KG1 (cell line): ENCODE data around the gene C2orf72.
"Not testable (repeated sequence)": the region's sequence is repeated elsewhere in the genome, so short reads cannot be mapped to it uniquely, and the experiment has no call there.

ENCODE experiments used
- DNase-seq: peaks from one replicate; lab custom pipeline; 2025; lab: John Stamatoyannopoulos, UW

The C2orf72 gene

DNA sequence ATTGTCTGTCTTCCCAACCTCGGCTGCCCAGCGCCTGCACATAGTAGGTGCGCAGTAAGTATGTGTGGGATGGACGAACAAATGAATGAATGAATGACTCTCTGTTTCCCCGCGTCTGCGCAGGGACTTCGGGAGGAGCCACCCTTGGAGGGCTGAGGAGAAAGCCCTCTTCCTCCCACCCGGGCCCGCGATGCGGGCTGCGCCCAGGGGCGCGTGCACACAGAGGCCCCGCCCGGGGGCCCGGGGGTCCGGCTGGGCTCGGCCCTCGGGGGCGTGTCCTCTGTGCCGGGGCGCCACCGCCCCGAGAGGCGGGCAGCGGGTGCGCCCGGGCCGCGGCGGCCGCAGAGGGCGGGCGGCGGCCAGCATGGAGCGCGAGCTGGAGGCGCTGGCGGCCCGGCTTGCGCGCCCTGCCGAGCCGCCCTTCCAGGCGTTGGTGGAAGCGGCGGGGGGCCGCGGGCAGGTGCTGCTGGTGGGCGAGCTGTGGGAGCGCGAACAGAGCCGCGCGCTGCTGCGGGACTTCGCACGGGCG lies at the start of gene C2orf72:
TSS of gene C2orf72 (plus strand) at position 322 of the 529 bp plus-strand sequence. CDS start at position 365, 43 bp downstream.
- DNase-seq: no peak

DNA sequence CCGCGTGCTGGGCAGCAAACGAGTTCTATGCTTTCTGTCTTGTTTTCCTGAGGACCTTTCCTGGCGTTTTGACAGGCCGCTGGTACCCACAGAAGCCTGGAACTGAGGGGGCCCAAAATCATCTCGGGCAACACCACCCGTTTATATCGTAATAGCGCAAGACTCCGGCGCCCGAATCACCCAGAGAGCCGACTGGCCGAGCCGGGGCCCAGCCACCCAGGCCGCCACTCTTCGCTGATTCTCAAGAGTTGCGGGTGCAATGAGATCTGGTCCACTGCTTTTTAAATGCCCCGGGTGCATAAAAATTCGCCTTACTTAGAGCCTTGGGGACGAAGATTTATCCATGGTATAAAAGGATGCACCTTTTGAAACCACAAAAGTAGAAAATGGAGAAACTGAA lies 47.6 kb upstream of the C2orf72 start:
- no peak for DNase-seq

DNA sequence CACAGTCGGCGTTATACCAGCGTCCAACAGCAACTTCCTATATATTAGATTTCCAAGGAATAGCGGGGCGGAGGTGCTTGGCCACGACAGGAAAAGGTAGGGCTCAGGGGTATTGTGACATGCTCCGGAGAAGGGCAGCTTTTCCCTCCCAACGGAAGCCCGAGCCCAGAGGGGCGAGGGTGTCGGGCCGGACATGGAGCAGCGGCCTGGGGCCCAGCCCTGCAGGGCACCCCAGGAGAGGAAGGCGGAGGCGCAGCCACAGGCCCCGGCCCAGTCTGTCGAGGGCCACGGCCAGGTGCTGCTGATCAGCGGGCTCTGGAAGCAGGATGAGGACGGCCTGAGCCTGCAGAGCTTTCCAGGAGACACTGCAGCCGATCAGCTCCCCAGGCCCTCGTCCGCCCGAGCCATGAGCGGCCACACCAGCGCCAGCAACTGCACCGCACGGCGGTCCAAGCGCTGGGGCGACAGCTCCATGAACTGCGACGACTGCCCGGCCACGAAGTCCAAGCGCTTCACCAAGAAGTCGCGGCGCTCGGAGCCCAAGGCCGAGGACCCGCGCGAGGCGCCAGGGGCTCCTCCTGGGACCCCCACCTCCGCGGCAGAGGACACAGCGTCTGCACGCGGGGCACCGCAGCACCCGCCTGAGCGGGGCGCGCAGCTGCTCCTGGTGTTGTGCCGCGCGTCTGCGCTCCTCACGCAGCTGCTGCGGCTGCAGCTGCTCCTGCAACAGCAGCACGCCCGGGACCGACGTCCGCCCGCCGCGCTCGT lies 47.0 kb upstream of the C2orf72 start:
- DNase-seq: no peak

DNA sequence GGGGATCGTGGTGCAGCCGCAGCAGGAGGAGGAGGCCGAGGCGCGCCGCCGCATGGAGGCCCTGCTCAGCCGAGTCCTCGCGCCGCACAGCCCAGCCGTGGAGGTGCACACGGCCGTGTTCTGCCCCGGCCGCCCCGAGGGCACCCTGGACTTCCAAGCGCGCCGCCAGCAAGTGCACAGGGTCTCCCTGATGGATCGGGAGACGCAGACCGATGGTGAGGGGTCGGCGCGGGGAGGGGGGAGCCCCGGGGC lies 46.5 kb upstream of the C2orf72 start:
- no peak for DNase-seq

DNA sequence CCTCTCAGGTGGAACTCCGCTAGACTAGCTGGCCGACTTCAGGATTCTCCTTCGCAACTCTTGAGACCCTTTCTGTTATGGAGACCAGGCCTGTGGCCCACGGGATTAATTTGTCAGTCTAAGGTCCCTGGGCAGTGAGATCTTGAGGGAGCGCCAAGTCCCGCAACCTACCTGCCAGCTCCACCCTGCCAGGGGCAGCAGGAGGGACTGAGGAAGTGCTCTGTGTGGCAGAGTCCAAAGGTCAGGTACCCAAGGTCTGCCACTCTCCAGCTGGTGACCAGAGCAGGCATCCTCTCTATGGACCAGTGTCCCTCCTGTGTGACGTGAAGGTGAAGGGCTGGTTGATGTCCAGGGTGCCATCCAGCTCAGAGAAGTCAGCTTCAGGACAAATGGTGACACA lies 45.7 kb upstream of the C2orf72 start:
- no peak for DNase-seq

DNA sequence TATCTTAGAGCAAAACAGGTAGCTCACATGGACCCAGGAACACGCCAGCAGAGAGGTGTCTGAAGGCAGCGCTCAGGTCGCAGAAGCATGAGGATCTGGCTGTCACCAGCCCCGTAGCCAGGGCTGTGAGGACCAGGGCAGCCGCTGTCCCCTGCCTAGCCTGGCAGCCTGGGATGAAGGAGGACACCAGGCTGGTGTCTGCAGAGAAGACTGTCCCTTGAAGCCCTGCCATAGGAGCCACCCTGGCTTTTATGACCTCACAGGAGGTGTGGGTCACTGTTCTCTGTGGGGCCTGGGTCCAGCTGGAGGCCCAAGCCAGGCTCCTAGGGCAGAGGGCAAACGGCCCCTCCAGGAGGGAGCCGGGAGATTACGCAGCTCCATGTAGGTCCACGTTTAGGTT lies 41.5 kb upstream of the C2orf72 start, which contains the start of gene SPATA3:
TSS of gene SPATA3 (plus strand) at position 301 of the 400 bp plus-strand sequence. CDS start 113 bp downstream, outside the sequence.
- no peak for DNase-seq

DNA sequence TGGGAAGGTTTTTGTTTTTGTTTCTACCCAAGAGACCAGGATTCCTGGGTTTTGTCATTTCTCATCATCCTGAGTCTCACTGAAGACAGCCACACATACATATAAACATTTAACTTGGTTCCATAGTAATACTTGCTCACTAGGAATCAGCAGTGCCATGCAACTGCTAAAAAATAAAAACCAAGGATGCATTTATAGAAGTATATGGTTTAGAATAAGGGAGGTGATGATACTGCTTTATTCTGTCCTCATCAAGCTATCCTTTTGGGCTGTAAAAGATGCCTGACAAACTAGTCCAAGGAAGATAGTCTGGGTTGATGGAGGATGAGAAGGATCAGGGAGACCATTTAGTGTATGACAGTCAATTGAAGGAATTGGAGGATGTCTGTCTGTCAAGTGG lies 40.7 kb upstream of the C2orf72 start:
- no peak for DNase-seq

DNA sequence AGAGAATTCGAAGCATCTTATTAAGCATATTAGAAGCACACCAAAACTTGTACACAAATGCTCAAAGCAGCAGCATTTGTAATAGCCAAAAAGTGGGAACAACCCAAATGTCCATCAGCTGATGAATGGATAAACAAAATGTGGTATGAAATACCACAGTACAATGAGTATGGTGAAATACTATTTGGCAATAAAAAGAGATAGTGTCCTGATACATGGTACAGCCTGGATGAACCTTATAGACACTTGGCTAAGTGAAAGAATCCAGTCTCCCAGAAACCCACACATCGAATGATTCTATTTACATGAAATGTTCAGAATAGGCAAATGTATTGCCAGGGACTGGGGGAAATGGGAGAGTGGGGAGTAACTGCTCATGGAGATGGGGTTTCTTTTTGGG lies 38.4 kb upstream of the C2orf72 start:
- no peak for DNase-seq

DNA sequence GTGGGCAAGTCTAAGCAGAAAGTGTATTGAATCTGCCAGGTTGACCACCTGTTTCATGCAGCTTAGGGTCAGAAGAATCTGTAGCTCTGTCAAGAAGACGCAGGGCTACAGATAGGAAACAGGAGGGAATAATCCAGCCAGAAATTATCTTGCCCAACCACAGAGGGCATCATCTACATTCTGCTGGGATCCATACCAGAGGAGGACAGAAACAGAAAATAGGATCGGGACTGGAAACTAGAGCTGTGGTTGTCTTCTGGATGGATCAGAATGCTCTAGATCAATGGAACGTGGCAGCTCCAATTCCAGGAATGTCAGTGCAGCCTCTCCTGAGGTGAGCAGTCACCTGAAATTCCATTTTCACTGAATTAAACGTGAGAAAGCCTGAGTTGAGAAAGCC lies 37.8 kb upstream of the C2orf72 start:
- DNase-seq: no peak

DNA sequence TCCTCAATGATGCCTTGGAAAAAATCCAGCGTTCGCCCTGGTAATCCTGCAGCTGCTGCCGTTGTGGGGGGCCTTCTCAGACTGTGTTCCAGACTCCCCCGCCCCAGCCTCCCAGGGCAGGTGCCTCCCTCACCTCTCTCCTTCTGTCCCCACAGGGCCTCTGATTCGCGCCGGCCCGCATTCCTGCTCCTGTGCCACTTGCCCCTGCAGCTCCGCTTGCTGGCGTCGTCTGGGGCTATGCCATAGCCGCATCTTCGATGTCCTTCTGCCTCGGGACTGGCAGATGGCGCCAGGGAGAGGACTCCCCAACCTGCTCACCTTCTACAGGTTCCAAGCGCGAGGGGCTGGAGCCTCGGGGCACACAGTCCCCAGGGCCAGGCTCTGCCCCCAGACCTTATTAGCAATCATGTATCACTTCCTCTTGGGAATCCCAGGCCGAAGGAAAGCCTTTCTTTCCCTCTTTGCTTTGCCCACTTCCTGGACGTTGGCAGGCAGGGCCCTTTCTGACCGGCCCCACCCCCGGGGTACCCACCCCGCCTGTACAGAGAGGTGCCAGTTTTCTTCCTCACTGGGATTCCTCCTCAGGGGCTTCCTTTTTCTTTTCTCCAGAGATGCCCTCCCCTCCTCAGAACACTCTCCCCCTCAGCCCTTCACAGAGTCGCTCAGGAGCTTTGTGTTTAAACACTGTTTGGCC lies 37.0 kb upstream of the C2orf72 start:
- DNase-seq: no peak

DNA sequence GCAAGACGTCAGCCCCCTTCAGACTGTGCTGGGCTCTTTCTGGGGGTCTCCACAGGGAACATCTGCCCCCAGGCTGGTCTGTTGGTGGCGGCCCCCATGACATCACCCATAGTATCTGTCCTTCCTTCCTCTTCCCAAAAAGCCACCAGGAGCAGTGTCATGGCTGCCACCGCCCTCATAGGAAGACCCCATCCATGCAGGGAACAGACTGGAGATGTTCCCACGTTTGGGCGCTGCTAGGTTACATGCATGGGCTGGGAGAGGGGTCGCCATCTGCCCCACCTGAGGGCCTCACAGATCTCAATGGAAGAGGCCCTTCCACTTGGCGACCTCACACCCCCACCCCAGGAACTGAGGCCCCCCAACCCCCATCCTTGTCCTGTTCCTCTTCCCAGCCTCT lies 36.3 kb upstream of the C2orf72 start:
- no peak for DNase-seq

DNA sequence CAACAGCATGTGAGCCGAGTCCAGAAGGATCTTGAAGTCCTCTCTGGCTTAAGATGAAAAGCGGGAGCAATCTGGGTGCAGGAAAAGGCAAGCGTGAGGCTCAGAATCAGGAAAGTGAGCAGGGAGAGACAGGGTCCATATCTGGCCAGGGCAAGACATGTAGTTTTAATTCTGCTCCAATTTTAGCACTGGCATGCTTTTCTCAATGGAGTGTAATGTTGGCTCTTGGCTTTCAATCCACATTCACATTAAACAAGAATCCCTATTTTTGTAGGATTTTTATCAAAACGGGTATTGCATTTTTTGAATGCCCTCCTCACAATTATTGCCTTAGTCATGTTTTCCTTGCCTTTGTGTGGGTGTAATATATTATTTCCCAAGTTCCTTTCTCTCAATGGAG lies 35.4 kb upstream of the C2orf72 start:
- DNase-seq: no peak

DNA sequence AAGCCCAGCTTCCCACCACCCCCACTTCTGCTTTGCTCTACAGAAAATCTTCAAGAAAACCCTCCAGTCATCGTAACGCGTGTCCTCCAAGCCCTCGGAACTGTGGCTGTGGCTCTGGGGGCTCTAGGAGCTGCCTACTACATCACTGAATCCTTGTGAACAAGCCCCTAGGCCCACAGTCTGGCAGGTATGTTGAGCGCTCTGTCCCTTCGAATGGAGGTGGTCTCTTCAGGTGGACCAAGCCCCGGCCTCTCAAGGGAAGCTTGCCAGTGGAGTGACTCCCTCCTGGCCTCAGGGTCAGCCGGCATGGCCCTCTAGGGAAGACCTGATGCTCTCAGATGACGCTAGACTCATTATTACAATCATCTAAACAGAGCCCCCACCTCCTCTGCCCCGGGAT lies 34.7 kb upstream of the C2orf72 start:
- no peak for DNase-seq

DNA sequence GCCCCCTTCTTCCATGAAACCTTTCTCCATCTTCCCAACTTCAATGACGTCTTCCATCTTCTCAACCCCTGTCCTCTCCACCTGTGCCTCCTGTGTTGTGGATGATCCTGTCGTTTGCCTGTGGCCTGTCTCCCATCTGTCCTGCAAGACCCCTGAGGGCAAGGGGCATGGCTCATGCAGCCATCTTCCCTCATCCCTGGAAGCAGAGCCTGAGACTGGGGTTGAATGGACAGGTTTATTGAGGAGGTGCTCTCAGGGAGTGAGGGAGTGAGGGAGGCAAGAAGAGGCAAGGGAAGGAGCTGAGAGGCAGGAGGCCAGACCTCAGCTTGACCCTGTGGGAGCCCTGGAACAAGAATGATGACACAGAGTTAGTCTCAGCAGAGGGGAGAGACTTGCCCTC lies 34.1 kb upstream of the C2orf72 start:
- no peak for DNase-seq

DNA sequence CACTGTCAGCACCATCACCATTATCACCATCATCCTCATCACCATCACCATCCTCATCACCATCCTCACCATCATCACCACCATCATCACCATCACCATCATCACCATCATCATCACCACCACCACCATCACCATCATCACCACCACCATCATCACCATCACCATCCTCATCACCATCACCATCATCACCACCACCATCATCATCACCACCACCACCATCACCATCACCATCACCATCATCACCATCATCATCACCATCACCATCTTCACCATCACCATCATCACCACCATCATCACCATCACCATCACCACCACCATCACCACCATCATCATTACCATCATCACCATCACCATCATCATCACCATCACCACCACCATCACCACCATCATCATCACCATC lies 32.4 kb upstream of the C2orf72 start:
- DNase-seq: not testable (repeated sequence)

DNA sequence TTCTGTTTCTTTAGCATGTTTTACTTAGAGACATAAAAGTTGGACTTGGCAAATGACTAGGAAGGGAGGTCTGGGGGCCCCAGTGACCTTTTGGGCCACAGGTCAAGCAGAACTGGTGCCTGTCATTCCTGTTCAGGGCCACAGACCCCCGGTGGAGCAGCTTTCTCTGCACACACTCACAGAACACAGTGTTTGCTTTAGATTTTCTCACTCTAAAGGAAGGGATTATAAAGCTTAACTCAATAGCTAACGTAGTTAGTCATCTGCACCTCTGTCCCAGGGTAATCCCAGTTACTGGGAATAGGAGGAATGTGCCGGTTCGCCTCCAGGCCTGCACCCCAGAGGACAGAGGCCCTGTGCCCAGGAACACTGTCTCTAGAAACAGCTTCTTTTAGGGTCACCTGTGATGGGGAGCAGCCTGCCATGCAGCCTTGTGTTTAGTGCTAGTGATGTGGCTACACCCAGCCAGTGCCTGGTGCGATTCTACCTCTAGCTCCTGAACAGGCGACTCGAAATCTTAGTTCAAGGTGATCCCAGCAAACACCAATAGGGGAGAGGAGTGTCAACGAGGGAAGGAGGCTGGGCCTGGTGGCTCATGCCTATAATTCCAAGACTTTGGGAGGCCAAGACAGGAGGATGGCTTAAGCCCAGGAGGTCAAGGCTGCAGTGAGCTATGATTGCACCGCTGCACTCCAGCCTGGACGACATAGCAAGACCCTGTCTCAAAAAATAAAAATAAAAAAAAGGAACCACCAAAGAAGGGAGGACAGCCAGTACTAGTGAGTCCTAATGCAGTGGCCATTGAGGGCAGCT lies 29.8 kb upstream of the C2orf72 start:
- no peak for DNase-seq

DNA sequence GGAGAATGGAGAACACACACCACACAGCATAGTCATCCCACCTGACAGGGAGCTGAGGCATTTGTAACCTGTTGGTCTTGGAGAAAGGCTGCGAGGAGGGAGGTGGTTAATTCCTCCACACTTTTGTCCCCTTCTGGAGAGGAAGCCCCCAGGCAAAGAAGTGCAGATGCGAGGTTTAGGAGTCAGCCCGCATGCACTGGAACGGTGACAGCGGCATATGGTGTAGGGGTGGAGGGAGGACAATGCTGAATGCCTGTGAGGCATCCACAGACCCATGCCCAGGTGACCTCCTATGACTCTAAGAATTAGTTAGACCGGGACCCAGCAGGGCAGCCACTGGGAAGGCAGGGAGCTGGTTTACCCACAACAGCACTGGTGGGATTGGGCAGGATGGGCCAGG lies 29.2 kb upstream of the C2orf72 start:
- DNase-seq: no peak

DNA sequence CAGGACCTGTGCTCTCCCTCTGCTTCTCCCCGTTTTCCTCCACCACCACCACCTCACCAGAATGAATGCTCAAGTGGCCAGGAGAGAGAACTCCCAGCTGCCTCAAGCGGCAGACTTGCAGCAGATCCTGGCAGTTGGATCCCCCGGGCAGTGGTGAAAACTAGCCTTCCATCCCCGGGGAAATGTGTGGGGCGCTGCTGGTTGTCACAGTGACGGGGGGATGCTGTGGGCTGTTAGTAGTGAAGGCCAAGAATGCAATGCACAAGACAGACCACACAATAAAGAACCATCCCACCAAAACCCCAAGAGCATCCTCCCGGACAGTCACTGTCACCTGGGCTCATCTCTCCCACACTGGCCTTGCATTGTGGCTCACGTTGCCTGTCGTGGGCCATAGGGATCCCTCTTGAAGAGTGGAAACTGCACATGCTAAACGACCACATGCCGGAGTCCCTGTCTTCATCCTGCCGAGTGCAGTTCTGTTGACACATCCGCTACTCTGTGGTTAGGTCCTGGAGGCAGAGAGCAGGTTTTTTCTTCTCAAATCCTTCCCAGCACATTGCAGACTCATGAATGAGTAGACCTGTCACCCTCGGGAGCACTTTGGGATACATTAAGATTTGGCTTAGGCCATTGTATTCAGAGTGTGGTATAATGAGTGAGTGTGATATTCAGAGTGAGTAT lies 27.9 kb upstream of the C2orf72 start:
- DNase-seq: no peak

DNA sequence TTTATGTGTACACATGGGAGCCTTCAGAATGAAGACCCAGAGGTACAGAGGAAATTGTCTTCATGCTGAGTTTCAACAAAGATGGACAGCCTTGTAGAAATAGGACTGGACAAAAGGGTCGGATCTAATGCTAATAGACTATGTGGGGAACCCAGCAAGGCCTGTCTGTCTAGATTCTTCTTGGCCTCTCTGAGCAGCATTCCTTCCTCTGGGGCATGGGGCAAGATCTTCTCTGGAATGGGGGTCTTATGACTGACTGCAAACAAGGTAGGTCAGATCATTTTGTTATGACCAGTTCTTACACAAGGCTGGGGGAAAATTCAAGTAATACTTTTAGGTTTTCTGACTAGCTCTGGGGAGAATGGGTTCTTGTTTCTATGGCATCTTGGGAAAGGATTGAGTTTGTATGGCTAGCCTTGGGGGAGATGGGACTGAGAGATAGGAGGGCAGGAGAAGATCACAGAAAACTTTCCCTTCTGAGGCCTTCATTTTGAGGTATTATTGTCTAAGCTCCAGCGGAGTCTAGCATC lies 27.1 kb upstream of the C2orf72 start:
- no peak for DNase-seq

DNA sequence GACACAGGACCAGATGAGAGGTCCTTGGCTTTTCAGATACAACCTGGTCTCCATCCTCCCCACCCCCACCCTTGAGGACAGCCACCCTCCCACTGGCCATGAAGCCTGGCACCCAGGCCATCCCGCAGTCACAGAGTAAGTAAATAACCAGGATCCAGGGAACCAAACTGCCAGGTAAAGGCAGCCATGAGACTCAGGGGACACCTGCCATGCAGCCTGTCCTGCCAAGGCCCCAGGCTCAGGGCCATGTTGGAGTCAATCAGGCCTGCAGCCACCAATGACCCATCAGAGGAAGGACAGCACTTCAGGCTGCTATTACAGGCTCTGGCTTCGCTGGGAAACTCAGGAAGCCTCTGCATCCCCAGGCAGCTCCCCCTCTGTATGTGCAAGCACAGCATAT lies 25.8 kb upstream of the C2orf72 start:
- DNase-seq: no peak

DNA sequence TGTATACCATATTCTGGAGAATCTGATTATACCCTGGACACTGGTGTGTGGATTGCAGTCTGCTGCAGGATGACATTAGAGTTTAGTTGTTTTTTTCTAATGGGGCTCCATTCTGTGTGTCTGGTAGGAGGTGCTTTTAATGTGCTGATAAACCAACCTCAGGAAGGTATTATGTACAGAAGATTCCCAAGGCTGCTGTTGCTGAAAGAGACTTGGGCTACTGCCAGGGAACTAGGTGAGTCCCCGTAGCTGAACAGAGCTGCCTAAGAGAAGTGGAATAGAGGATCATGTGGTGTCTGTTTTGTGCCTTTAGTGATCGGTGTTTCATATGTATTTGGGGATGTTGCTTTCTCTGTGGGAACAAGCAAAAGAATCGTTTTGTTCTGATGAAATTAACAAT lies 24.9 kb upstream of the C2orf72 start:
- no peak for DNase-seq

DNA sequence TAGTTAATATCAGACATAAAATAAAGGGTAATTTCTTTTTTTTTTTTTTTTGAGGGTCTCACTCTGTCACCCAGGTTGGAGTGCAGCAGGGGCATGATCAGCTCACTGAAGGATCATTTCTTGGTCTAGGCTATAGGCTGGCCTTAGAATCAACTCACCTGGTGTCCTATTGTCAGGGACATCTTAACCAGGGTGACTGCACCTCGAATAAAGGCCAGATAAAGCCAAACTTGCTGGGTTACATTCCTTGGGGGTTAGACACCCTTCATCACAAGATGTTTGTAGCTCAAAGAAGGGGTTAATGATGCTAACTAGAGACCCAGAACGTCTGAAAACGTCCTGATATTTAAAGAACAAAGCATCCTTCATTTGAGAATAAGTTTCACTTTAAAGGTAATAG lies 23.5 kb upstream of the C2orf72 start:
- DNase-seq: no peak
